ENCODE measurements around the gene AP3B2.

DNA sequence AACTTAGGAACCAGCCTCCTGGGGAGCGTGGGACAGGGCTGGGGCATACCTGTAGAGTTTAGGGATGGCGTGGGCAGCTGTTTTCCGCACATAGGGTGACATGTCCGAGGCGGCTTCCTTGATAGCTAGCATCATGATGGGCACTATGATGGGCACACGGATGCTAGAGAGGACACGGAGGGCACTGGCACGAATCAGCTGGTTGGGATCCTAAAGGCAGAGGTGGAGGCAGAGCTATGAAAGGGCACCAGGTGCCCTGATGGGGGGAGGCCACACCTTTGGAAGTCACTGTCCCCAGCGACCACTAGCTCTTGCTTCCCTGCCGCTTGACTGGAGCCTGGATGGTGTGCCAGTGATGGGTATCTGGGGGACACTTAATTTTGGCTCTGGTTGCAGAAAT, 28.3 kb downstream of the AP3B2 start:
- TF ChIP-seq, protein P1, sequence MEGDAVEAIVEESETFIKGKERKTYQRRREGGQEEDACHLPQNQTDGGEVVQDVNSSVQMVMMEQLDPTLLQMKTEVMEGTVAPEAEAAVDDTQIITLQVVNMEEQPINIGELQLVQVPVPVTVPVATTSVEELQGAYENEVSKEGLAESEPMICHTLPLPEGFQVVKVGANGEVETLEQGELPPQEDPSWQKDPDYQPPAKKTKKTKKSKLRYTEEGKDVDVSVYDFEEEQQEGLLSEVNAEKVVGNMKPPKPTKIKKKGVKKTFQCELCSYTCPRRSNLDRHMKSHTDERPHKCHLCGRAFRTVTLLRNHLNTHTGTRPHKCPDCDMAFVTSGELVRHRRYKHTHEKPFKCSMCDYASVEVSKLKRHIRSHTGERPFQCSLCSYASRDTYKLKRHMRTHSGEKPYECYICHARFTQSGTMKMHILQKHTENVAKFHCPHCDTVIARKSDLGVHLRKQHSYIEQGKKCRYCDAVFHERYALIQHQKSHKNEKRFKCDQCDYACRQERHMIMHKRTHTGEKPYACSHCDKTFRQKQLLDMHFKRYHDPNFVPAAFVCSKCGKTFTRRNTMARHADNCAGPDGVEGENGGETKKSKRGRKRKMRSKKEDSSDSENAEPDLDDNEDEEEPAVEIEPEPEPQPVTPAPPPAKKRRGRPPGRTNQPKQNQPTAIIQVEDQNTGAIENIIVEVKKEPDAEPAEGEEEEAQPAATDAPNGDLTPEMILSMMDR (IDR thresholded peaks at IDR 0.05), result no peak
- no peak for TF ChIP-seq POLR2AphosphoS5 (IDR thresholded peaks at IDR 0.05)
- no peak for TF ChIP-seq POLR2A (IDR thresholded peaks at IDR 0.05)

All from breast epithelium (tissue), 3 donors.